Vagina (tissue), 2 donors: ENCODE results near the gene ELMO1.

Source experiments
- CTCF ChIP-seq, 3 experiments: fragments of 450-650 bp in 2 of 3; fragments of 200-600 bp in 1 of 3; sonication (generic) in 1 of 3; IDR thresholded peaks; one replicate each; pipeline ENCODE4 v1.5.1; 2017 to 2019; ENCODE audit warnings: antibody characterized with exemption in 3 of 3, mild to moderate bottlenecking in 2 of 3, moderate library complexity in 2 of 3
- POLR2A ChIP-seq, 2 donors: fragments of 450-650 bp; IDR thresholded peaks; one replicate each; pipeline ENCODE4 v1.6.1; 2017; ENCODE audit warnings: antibody characterized with exemption in 2 of 2, mild to moderate bottlenecking in 2 of 2, moderate library complexity in 2 of 2

- TF ChIP-seq POLR2A (IDR thresholded peaks at IDR 0.05) (no peak), CTCF (IDR thresholded peaks at IDR 0.05) (no peak)
Observed at GRCh38 chr7:37047260-37047659, 401.4 kb downstream of the ELMO1 start.
